ENCODE measurements around the gene DLEC1.
A peak's percentile ranks its signal among the peaks of the same experiment; 100 is the strongest.
"Not testable (repeated sequence)": the region's sequence is repeated elsewhere in the genome, so short reads cannot be mapped to it uniquely, and the experiment has no call there.

The DLEC1 gene

DNA sequence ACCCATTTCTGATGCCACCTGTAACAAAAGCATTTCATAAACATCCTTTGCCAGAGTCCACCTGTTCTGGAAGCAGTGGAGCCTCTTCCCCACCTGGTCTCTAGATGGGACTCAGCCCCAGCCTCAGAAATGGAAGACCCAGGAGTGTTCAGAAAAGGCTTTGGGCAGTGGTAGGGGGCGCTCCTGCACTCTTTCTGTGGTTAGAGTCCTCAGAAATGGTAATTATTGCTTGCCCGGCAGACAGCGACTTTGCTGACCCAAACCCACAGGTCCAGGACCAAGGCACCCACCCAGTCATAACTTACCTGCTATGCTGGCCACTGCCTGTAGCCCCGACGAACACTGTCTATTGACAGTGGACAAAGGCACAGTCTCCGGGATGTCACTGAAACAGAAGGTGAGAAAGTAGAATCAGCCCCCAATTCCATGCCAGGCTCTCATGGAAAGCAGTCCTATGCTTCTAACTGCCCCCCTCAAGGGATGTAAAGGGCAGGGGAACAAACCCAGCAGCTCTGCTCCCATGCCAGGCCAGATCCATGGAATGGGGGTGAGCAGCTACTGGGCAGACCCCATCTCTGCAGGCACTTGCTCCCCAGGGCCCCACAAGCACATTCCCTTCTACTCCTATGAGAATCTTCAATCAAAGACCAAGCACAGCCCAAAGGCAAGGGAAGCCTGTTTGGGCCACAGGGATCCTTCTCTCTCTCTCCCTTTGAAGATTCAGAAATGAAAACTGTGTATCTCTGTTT lies 92.8 kb downstream of the DLEC1 start:
- Histone ChIP-seq H3K9ac (ENCODE audit: low read length) (no peak overlapping the region), H3K4me1 (ENCODE audit: control insufficient read depth, low read depth, low read length) (no peaks in the 10 kb centered on the region), H2BK5ac (ENCODE audit: low read length) (no peak overlapping the region), H2BK120ac (ENCODE audit: low read depth, low read length) (no peak overlapping the region), H2BK15ac (replicated peaks; ENCODE audit: low read depth) (no peak overlapping the region), H4K8ac (ENCODE audit: low read depth, low read length) (no peak overlapping the region), H3K18ac (ENCODE audit: low read length) (no peak overlapping the region), H2AK5ac (ENCODE audit: low read length) (no peak overlapping the region), H3K27ac (ENCODE audit: low read depth, low read length) (no peak overlapping the region), H4K5ac (ENCODE audit: low read length) (no peak overlapping the region), H3K36me3 (ENCODE audit: control insufficient read depth, insufficient read depth, low read length) (peaks cover 14% of the 10 kb centered on the region), H3K4me3 (ENCODE audit: low read length) (no peak overlapping the region), H3K56ac (ENCODE audit: low read length) (no peak overlapping the region), H3K23ac (ENCODE audit: low read length) (no peak overlapping the region), H3K27me3 (ENCODE audit: insufficient read depth, low read length, poor library complexity) (no peaks in the 10 kb centered on the region), H3K4ac (ENCODE audit: low read depth, low read length) (no peak overlapping the region), H3K79me1 (ENCODE audit: low read length) (peaks cover 10% of the 10 kb centered on the region), H3K79me2 (ENCODE audit: control insufficient read depth, insufficient read depth, low read length) (peaks cover 7% of the 10 kb centered on the region), H3K4me2 (ENCODE audit: low read length) (no peak overlapping the region)
- no CpG with 5 or more reads among the region's 6 CpGs for WGBS (ENCODE audit: extremely low coverage, insufficient coverage, low lambda C conversion rate)
- peak; percentile 74 for DNase-seq

- H3K4ac ChIP-seq (ENCODE audit: low read depth, low read length): no peak overlapping the region
- no peak overlapping the region for H3K18ac ChIP-seq (ENCODE audit: low read length)
- H2BK5ac ChIP-seq (ENCODE audit: low read length): no peak overlapping the region
- no peak overlapping the region for H3K23ac ChIP-seq (ENCODE audit: low read length)
- H2BK15ac ChIP-seq (replicated peaks; ENCODE audit: low read depth): no peak overlapping the region
- no peak overlapping the region for H3K56ac ChIP-seq (ENCODE audit: low read length)
- H2BK120ac ChIP-seq (ENCODE audit: low read depth, low read length): no peak overlapping the region
- no peaks in the 10 kb centered on the region for H3K27me3 ChIP-seq (ENCODE audit: insufficient read depth, low read length, poor library complexity)
- no peak overlapping the region for H4K5ac ChIP-seq (ENCODE audit: low read length)
- H3K4me3 ChIP-seq (ENCODE audit: low read length): no peak overlapping the region
- no peak overlapping the region for H3K4me2 ChIP-seq (ENCODE audit: low read length)
- H4K8ac ChIP-seq (ENCODE audit: low read depth, low read length): no peak overlapping the region
- WGBS (ENCODE audit: extremely low coverage, insufficient coverage, low lambda C conversion rate): no CpG with 5 or more reads among the region's 3 CpGs
- peaks cover 7% of the 10 kb centered on the region for H3K79me2 ChIP-seq (ENCODE audit: control insufficient read depth, insufficient read depth, low read length)
- H3K36me3 ChIP-seq (ENCODE audit: control insufficient read depth, insufficient read depth, low read length): peaks cover 8% of the 10 kb centered on the region
- H3K4me1 ChIP-seq (ENCODE audit: control insufficient read depth, low read depth, low read length): peaks cover 6% of the 10 kb centered on the region
- H3K9ac ChIP-seq (ENCODE audit: low read length): no peak overlapping the region
- H3K79me1 ChIP-seq (ENCODE audit: low read length): peaks cover 10% of the 10 kb centered on the region
- no peak overlapping the region for H2AK5ac ChIP-seq (ENCODE audit: low read length)
- DNase-seq: no peak
- no peak overlapping the region for H3K27ac ChIP-seq (ENCODE audit: low read depth, low read length)
Measured at GRCh38 chr3:38133209-38133556, 94.2 kb downstream of the DLEC1 start.

- no CpG with 5 or more reads among the region's 10 CpGs for WGBS (ENCODE audit: extremely low coverage, insufficient coverage, low lambda C conversion rate)
- H3K4me3 ChIP-seq (ENCODE audit: low read length): no peak overlapping the region
- peak overlapping the region; percentile 44 for H3K56ac ChIP-seq (ENCODE audit: low read length)
- H2BK5ac ChIP-seq (ENCODE audit: low read length): no peak overlapping the region
- peaks cover 7% of the 10 kb centered on the region for H3K79me2 ChIP-seq (ENCODE audit: control insufficient read depth, insufficient read depth, low read length)
- peak; percentile 60 for DNase-seq
- H3K23ac ChIP-seq (ENCODE audit: low read length): no peak overlapping the region
- H3K27ac ChIP-seq (ENCODE audit: low read depth, low read length): no peak overlapping the region
- H2AK5ac ChIP-seq (ENCODE audit: low read length): no peak overlapping the region
- no peak overlapping the region for H3K18ac ChIP-seq (ENCODE audit: low read length)
- H3K79me1 ChIP-seq (ENCODE audit: low read length): peaks cover 10% of the 10 kb centered on the region
- no peak overlapping the region for H4K5ac ChIP-seq (ENCODE audit: low read length)
- H2BK120ac ChIP-seq (ENCODE audit: low read depth, low read length): no peak overlapping the region
- H3K27me3 ChIP-seq (ENCODE audit: insufficient read depth, low read length, poor library complexity): no peaks in the 10 kb centered on the region
- peaks cover 8% of the 10 kb centered on the region for H3K36me3 ChIP-seq (ENCODE audit: control insufficient read depth, insufficient read depth, low read length)
- no peak overlapping the region for H4K8ac ChIP-seq (ENCODE audit: low read depth, low read length)
- H3K4me2 ChIP-seq (ENCODE audit: low read length): no peak overlapping the region
- no peak overlapping the region for H3K4ac ChIP-seq (ENCODE audit: low read depth, low read length)
- H3K9ac ChIP-seq (ENCODE audit: low read length): no peak overlapping the region
- no peak overlapping the region for H2BK15ac ChIP-seq (replicated peaks; ENCODE audit: low read depth)
- H3K4me1 ChIP-seq (ENCODE audit: control insufficient read depth, low read depth, low read length): peaks cover 6% of the 10 kb centered on the region
Measured at GRCh38 chr3:38133557-38134405, 94.8 kb downstream of the DLEC1 start.

GRCh38 chr3:38134517-38135143 lies 95.6 kb downstream of the DLEC1 start:
- H2AK5ac ChIP-seq (ENCODE audit: low read length); H3K27ac ChIP-seq (ENCODE audit: low read depth, low read length); H2BK15ac ChIP-seq (replicated peaks; ENCODE audit: low read depth); H3K56ac ChIP-seq (ENCODE audit: low read length); H3K36me3 ChIP-seq (ENCODE audit: control insufficient read depth, insufficient read depth, low read length); H3K4me1 ChIP-seq (ENCODE audit: control insufficient read depth, low read depth, low read length); H3K79me1 ChIP-seq (ENCODE audit: low read length); H2BK5ac ChIP-seq (ENCODE audit: low read length); H3K27me3 ChIP-seq (ENCODE audit: insufficient read depth, low read length, poor library complexity); H4K5ac ChIP-seq (ENCODE audit: low read length); H2BK120ac ChIP-seq (ENCODE audit: low read depth, low read length); H3K4ac ChIP-seq (ENCODE audit: low read depth, low read length); H3K79me2 ChIP-seq (ENCODE audit: control insufficient read depth, insufficient read depth, low read length); H3K18ac ChIP-seq (ENCODE audit: low read length); H3K9ac ChIP-seq (ENCODE audit: low read length); H3K23ac ChIP-seq (ENCODE audit: low read length); H3K4me3 ChIP-seq (ENCODE audit: low read length); DNase-seq; H4K8ac ChIP-seq (ENCODE audit: low read depth, low read length); H3K4me2 ChIP-seq (ENCODE audit: low read length): not testable (repeated sequence)
- no CpG with 5 or more reads among the region's 10 CpGs for WGBS (ENCODE audit: extremely low coverage, insufficient coverage, low lambda C conversion rate)

DNA sequence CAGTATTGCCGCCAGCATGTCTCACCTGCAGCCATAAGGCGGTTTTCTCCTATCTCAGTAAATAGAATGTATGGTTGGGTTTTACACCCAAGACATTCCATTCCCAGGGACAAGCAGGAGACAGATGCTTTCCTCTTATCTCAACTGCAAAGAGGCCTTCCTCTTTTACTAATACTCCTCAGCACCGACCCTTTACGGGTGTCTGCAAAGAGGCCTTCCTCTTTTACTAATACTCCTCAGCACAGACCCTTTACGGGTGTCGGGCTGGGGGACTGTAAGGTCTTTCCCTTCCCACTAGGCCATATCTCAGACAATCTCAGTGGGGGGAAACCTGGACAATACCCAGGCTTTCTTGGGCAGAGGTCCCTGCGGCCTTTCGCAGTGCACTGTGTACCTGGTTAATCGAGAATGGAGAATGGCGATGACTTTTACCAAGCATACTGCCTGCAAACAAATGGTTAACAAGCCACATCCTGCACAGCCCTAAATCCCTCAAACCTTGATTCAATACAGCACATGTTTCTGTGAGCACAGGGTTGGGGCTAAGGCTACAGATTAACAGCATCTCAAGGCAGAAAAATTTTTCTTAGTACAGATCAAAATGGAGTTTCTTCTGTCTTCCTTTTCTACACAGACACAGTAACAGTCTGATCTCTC lies 96.7 kb downstream of the DLEC1 start:
- not testable (repeated sequence) for H3K79me1 ChIP-seq (ENCODE audit: low read length); H2BK120ac ChIP-seq (ENCODE audit: low read depth, low read length); H3K23ac ChIP-seq (ENCODE audit: low read length); DNase-seq; H3K36me3 ChIP-seq (ENCODE audit: control insufficient read depth, insufficient read depth, low read length); H3K18ac ChIP-seq (ENCODE audit: low read length); H3K27ac ChIP-seq (ENCODE audit: low read depth, low read length); H4K8ac ChIP-seq (ENCODE audit: low read depth, low read length); H2BK5ac ChIP-seq (ENCODE audit: low read length); H3K79me2 ChIP-seq (ENCODE audit: control insufficient read depth, insufficient read depth, low read length); H2BK15ac ChIP-seq (replicated peaks; ENCODE audit: low read depth); H3K4me1 ChIP-seq (ENCODE audit: control insufficient read depth, low read depth, low read length); H4K5ac ChIP-seq (ENCODE audit: low read length); H2AK5ac ChIP-seq (ENCODE audit: low read length); H3K27me3 ChIP-seq (ENCODE audit: insufficient read depth, low read length, poor library complexity); H3K4ac ChIP-seq (ENCODE audit: low read depth, low read length)
- Histone ChIP-seq H3K9ac (ENCODE audit: low read length) (peak overlapping the region; percentile 95), H3K4me2 (ENCODE audit: low read length) (peak overlapping the region; percentile 83), H3K56ac (ENCODE audit: low read length) (peak overlapping the region; percentile 97), H3K4me3 (ENCODE audit: low read length) (peak overlapping the region; percentile 90)
- no CpG with 5 or more reads among the region's 10 CpGs for WGBS (ENCODE audit: extremely low coverage, insufficient coverage, low lambda C conversion rate)

All from mesendoderm (in vitro differentiated cells).